Measurements from ENCODE around the gene GAS2L3.

DNA sequence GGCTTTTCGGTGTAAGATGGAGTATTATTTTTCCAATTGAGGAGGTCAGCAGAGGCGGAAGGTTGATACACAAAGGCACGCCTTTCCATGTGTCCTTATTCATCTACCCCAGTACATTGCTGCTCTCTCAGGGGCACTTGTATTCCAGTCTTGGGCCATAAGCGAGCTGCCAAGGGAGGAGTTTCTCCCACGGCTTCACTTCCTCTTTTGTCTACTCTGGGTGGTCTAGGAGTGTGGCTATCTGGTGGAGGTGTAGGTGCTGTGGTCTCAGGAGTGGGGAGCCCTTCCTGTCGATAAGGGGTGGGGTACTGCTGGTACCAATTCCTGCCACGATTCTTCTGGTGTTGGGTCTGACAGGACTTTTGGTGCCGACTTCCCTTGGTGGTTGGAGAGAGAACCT, 73.4 kb downstream of the GAS2L3 start:
- TF ChIP-seq FOXM1 (IDR thresholded peaks at IDR 0.05; ENCODE audit: borderline replicate concordance) (no peak), BHLHE40 (IDR thresholded peaks at IDR 0.05; ENCODE audit: borderline replicate concordance) (no peak), ELF4 (IDR thresholded peaks at IDR 0.05) (no peak), FOXA1 (IDR thresholded peaks at IDR 0.05) (no peak), FOXK2 (IDR thresholded peaks at IDR 0.05) (no peak), SUZ12 (IDR thresholded peaks at IDR 0.05) (no peak), SP1 (IDR thresholded peaks at IDR 0.05) (no peak), LEF1 (IDR thresholded peaks at IDR 0.05; ENCODE audit: borderline replicate concordance) (no peak)

All from HEK293T (cell line).